IMR-90 (cell line): ENCODE results near the gene RAP1GAP2. TPM values are rescaled to one million over a fixed set of nuclear protein-coding genes. Genes with fewer than 3 reads are reported as not detected.

ENCODE experiments used
- ATAC-seq: fragments of 200-7000 bp; cut with Tn5 transposase; 2 replicates; pipeline ENCODE4 v1.9.1; 2020; ENCODE audit warnings: low read depth, mild to moderate bottlenecking, moderate library complexity
- BruUV-seq: library from RNA; stranded (reverse); fragments of 400-500 nt; replicated peaks from 2 replicates; lab custom pipeline; 2021; lab: Mats Ljungman, UMichigan
- CTCF ChIA-PET: fragments of 300-600 bp; formaldehyde crosslinking; extraction: SDS; loops from one replicate; lab custom pipeline; 2021; ENCODE audit warnings: antibody characterized with exemption; lab: Yijun Ruan, JAX
- POLR2A ChIA-PET: fragments of 300-600 bp; sonication (Branson Sonifier 250); formaldehyde crosslinking; loops from one replicate; lab custom pipeline; 2022; ENCODE audit warnings: antibody characterized with exemption; ENCODE audit not compliant: unreplicated experiment; lab: Charles Lee
- DNase-seq: peaks from one replicate; pipeline ENCODE4 v3.0.0; 2013
- H2AFZ ChIP-seq: replicated peaks from 2 replicates; pipeline ENCODE3; 2013; ENCODE audit warnings: low read length, mild to moderate bottlenecking; ENCODE audit not compliant: poor library complexity
- H2AK5ac ChIP-seq: 2 replicates; pipeline ENCODE4 v1.6.1; 2013; ENCODE audit warnings: low read depth, low read length, inconsistent platforms
- H2AK9ac ChIP-seq: replicated peaks from 2 replicates; pipeline ENCODE3; 2013; ENCODE audit warnings: mild to moderate bottlenecking, low read depth, low read length, moderate library complexity; ENCODE audit not compliant: poor library complexity
- H2BK120ac ChIP-seq: 2 replicates; pipeline ENCODE4 v1.6.1; 2013; ENCODE audit warnings: low read depth, low read length, inconsistent platforms
- H2BK15ac ChIP-seq: 3 replicates; pipeline ENCODE4 v1.6.1; 2013; ENCODE audit warnings: low read depth, low read length, inconsistent platforms
- H2BK20ac ChIP-seq: 2 replicates; pipeline ENCODE4 v1.6.1; 2013; ENCODE audit warnings: low read depth, mild to moderate bottlenecking, inconsistent platforms, low read length, moderate library complexity
- H2BK5ac ChIP-seq: 2 replicates; pipeline ENCODE4 v1.6.1; 2013; ENCODE audit warnings: mild to moderate bottlenecking, low read depth, low read length, inconsistent platforms; ENCODE audit not compliant: poor library complexity, severe bottlenecking
- H3K14ac ChIP-seq: replicated peaks from 2 replicates; pipeline ENCODE4 v1.6.1; 2013; ENCODE audit warnings: low read depth, low read length, inconsistent platforms
- H3K18ac ChIP-seq: 2 replicates; pipeline ENCODE4 v1.6.1; 2013; ENCODE audit warnings: low read depth, low read length, control low read depth
- H3K23ac ChIP-seq: 2 replicates; pipeline ENCODE4 v1.6.1; 2013; ENCODE audit warnings: low read depth, low read length, inconsistent platforms
- H3K27ac ChIP-seq: 2 replicates; pipeline ENCODE4 v1.5.1; 2013; ENCODE audit warnings: mild to moderate bottlenecking, control low read depth, low read length; ENCODE audit not compliant: insufficient read depth
- H3K27me3 ChIP-seq: 2 replicates; pipeline ENCODE4 v1.6.1; 2013; ENCODE audit warnings: low read length; ENCODE audit not compliant: control insufficient read depth, insufficient read depth
- H3K36me3 ChIP-seq: 2 replicates; pipeline ENCODE4 v1.6.1; 2013; ENCODE audit warnings: low read length, mixed read lengths; ENCODE audit not compliant: control insufficient read depth, insufficient read depth
- H3K4ac ChIP-seq: 2 replicates; pipeline ENCODE4 v1.6.1; 2013; ENCODE audit warnings: low read depth, low read length, inconsistent platforms
- H3K4me1 ChIP-seq: 2 replicates; pipeline ENCODE4 v1.6.1; 2013; ENCODE audit warnings: low read length, mixed read lengths; ENCODE audit not compliant: control insufficient read depth, insufficient read depth
- H3K4me2 ChIP-seq: 2 replicates; pipeline ENCODE4 v1.6.1; 2013; ENCODE audit warnings: low read depth, mild to moderate bottlenecking, control low read depth, low read length, moderate library complexity
- H3K4me3 ChIP-seq: 2 replicates; pipeline ENCODE4 v1.5.1; 2013; ENCODE audit warnings: low read depth, mild to moderate bottlenecking, control low read depth, low read length, moderate library complexity; ENCODE audit not compliant: insufficient read depth
- H3K56ac ChIP-seq: 2 replicates; pipeline ENCODE4 v1.6.1; 2013; ENCODE audit warnings: low read length, inconsistent platforms; ENCODE audit not compliant: insufficient read depth; ENCODE audit errors: extremely low read depth
- H3K79me1 ChIP-seq, 2 experiments: 2 replicates each; pipeline ENCODE4 v1.6.1; 2013; ENCODE audit warnings: low read length in 2 of 2, inconsistent platforms in 1 of 2, low read depth in 1 of 2
- H3K9ac ChIP-seq: 2 replicates; pipeline ENCODE4 v1.6.1; 2013; ENCODE audit warnings: low read depth, low read length, control low read depth
- H3K9me1 ChIP-seq: 2 replicates; pipeline ENCODE4 v1.6.1; 2013; ENCODE audit warnings: low read length, inconsistent platforms; ENCODE audit not compliant: insufficient read depth
- H3K9me3 ChIP-seq: 2 replicates; pipeline ENCODE4 v1.6.1; 2013; ENCODE audit warnings: low read length; ENCODE audit not compliant: control insufficient read depth, insufficient read depth
- H4K20me1 ChIP-seq: 2 replicates; pipeline ENCODE4 v1.6.1; 2013; ENCODE audit warnings: low read length, inconsistent platforms; ENCODE audit not compliant: insufficient read depth
- H4K5ac ChIP-seq: 2 replicates; pipeline ENCODE4 v1.6.1; 2013; ENCODE audit warnings: mild to moderate bottlenecking, low read depth, low read length, control low read depth
- H4K8ac ChIP-seq, 2 experiments: 2 replicates each; pipeline ENCODE4 v1.6.1; 2013; ENCODE audit warnings: low read depth in 2 of 2, low read length in 2 of 2, control low read depth in 1 of 2, inconsistent platforms in 1 of 2
- H4K91ac ChIP-seq: 2 replicates; pipeline ENCODE4 v1.6.1; 2013; ENCODE audit warnings: low read depth, low read length, inconsistent platforms; ENCODE audit not compliant: insufficient read depth
- BHLHE40 ChIP-seq: fragments of 150-350 bp; IDR thresholded peaks from 2 replicates; pipeline ENCODE4 v1.6.1; 2016; ENCODE audit warnings: mild to moderate bottlenecking, low read depth, low read length
- CHD1 ChIP-seq: IDR thresholded peaks from 2 replicates; pipeline ENCODE4 v1.6.1; 2012; ENCODE audit warnings: low read depth, low read length, improper control_type of control experiment
- CTCF ChIP-seq: conservative IDR thresholded peaks from 2 replicates; pipeline ENCODE4 v1.5.1; 2012; ENCODE audit warnings: mild to moderate bottlenecking, low read depth, low read length, improper control_type of control experiment
- ELK1 ChIP-seq: fragments of 150-350 bp; IDR thresholded peaks from 2 replicates; pipeline ENCODE4 v1.6.1; 2016; ENCODE audit warnings: low read depth, mild to moderate bottlenecking, low read length, moderate library complexity, borderline replicate concordance
- MAZ ChIP-seq: IDR thresholded peaks from 2 replicates; pipeline ENCODE4 v1.6.1; 2012; ENCODE audit warnings: low read depth, mild to moderate bottlenecking, low read length, improper control_type of control experiment, moderate library complexity, borderline replicate concordance
- MXI1 ChIP-seq: IDR thresholded peaks from 2 replicates; pipeline ENCODE4 v1.6.1; 2012; ENCODE audit warnings: low read depth, mild to moderate bottlenecking, low read length, moderate library complexity, borderline replicate concordance
- RFX5 ChIP-seq: IDR thresholded peaks from 2 replicates; pipeline ENCODE4 v1.8.0; 2012; ENCODE audit warnings: low read depth, mild to moderate bottlenecking, low read length, moderate library complexity
- SMC3 ChIP-seq: fragments of 150-350 bp; IDR thresholded peaks from 2 replicates; pipeline ENCODE4 v1.6.1; 2016; ENCODE audit warnings: low read depth, mild to moderate bottlenecking, antibody characterized with exemption, low read length, moderate library complexity
- WGBS, 2 experiments: methylation state at CpG; one replicate each; pipeline versions ENCODE4 v1.1.5 to v1.1.7; 2013; ENCODE audit warnings: missing lambda C conversion rate in 2 of 2; ENCODE audit not compliant: insufficient read length in 1 of 2; ENCODE audit errors: extremely low coverage in 2 of 2; 5-methylcytosine and 5-hydroxymethylcytosine counted together
- dilution Hi-C: fragments of 300-500 bp; cut with HindIII; formaldehyde crosslinking; loops from one replicate; pipeline ENCODE4 v1.14.3; 2018; ENCODE audit warnings: low sequenced_read_pairs; ENCODE audit not compliant: unreplicated experiment
- in situ Hi-C: fragments of 300-500 bp; cut with MboI; formaldehyde crosslinking; loops from 3 replicates; pipeline ENCODE4 v1.14.3; 2019; ENCODE audit warnings: low sequenced_read_pairs, inconsistent platforms, mixed read lengths
- intact Hi-C: fragments of 100-400 bp; cut with micrococcal nuclease; formaldehyde crosslinking; loops from 2 replicates; pipeline ENCODE4 v1.10.0; 2022
- polyA plus RNA-seq, 3 experiments: library from polyadenylated mRNA; depleted of rRNA; stranded (reverse); fragments of >200 nt; gene quantifications; 2 replicates each; pipeline ENCODE4 v1.2.3, GENCODE V29; 2012; ENCODE audit warnings: low replicate concordance in 1 of 3
- total RNA-seq: library from RNA; depleted of rRNA; stranded (reverse); fragments of >200 nt; gene quantifications from 2 replicates; pipeline ENCODE4 v1.2.3, GENCODE V29; 2012

Gene RAP1GAP2
- total and polyA plus RNA-seq, 2 of the 4 experiments (the other 2 are of a cell fraction), result 5.7 to 7.5 TPM

GRCh38 chr17:2946144-2946543 is 149.9 kb downstream of the RAP1GAP2 start:
- H3K9ac ChIP-seq, result no peak overlapping the region
- H2AFZ ChIP-seq, result no peak overlapping the region
- no TSS peak for BruUV-seq
- in situ Hi-C loops (no loop called here), dilution Hi-C loops (no loop called here), intact Hi-C loops (no loop called here)
- no peak overlapping the region for H2AK5ac ChIP-seq
- H2BK5ac ChIP-seq, result no peak overlapping the region
- no peak overlapping the region for H3K4me3 ChIP-seq
- no peaks in the 10 kb centered on the region for H3K79me1 ChIP-seq
- no peak overlapping the region for H3K4ac ChIP-seq
- DNase-seq (no peak), ATAC-seq (no peak)
- no peak overlapping the region for H3K56ac ChIP-seq
- ChIA-PET POLR2A (no interaction called here), CTCF (no interaction called here)
- no peak overlapping the region for H3K23ac ChIP-seq
- H4K5ac ChIP-seq, result no peak overlapping the region
- no peaks in the 10 kb centered on the region for H3K9me1 ChIP-seq
- H2BK120ac ChIP-seq, result no peak overlapping the region
- WGBS, 2 experiments, result no CpG with 5 or more reads among the region's 7 CpGs
- H3K27me3 ChIP-seq, result no peaks in the 10 kb centered on the region
- H3K14ac ChIP-seq, result no peak overlapping the region
- H3K18ac ChIP-seq, result no peak overlapping the region
- no peak overlapping the region for H4K91ac ChIP-seq
- 0 out of 2 replicates have a peak, but pooled peaks cover 1% of the 10 kb centered on the region for H3K4me1 ChIP-seq
- H4K20me1 ChIP-seq, result no peaks in the 10 kb centered on the region
- H3K9me3 ChIP-seq, result no peaks in the 10 kb centered on the region
- no peak overlapping the region for H3K4me2 ChIP-seq
- H4K8ac ChIP-seq, result no peak overlapping the region
- no peak overlapping the region for H2BK20ac ChIP-seq
- no peaks in the 10 kb centered on the region for H3K36me3 ChIP-seq
- no peak overlapping the region for H2BK15ac ChIP-seq
- H2AK9ac ChIP-seq, result no peak overlapping the region
- no peak overlapping the region for H3K27ac ChIP-seq
- TF ChIP-seq ELK1, result no peak
- no peak for TF ChIP-seq MXI1
- TF ChIP-seq MAZ, result no peak
- no peak for TF ChIP-seq CTCF
- TF ChIP-seq BHLHE40, result no peak
- no peak for TF ChIP-seq CHD1
- TF ChIP-seq SMC3, result no peak
- no peak for TF ChIP-seq RFX5
